Epithelial cell of proximal tubule (primary cell): Measurements from ENCODE around the gene LARGE1. TPM values are rescaled to one million over a fixed set of nuclear protein-coding genes. Genes with fewer than 3 reads are reported as not detected.
A peak's percentile ranks its signal among the peaks of the same experiment; 100 is the strongest.

ENCODE experiments used
- DNase-seq: peaks from one replicate; pipeline ENCODE4 v3.0.0-alpha.2; 2011; ENCODE audit warnings: low read depth
- H3K4me3 ChIP-seq: 2 replicates; pipeline ENCODE4 v1.5.1; 2011; ENCODE audit warnings: low read depth, mild to moderate bottlenecking, low read length
- CTCF ChIP-seq: conservative IDR thresholded peaks from 2 replicates; pipeline ENCODE4 v1.5.1; 2012; ENCODE audit warnings: low read depth, mild to moderate bottlenecking, low read length
- total RNA-seq: library from RNA; depleted of rRNA; stranded (reverse); fragments of >200 nt; gene quantifications from 2 replicates; pipeline ENCODE4 v1.2.3, GENCODE V29; 2015

LARGE1 gene
- total RNA-seq, 1 donor from 2014 or later = 18.3 TPM

GRCh38 chr22:33798401-33798800 lies 121.9 kb downstream of the LARGE1 start:
- no peak overlapping the region for H3K4me3 ChIP-seq
- no peak for TF ChIP-seq CTCF
- no peak for DNase-seq

GRCh38 chr22:33796494-33796893 lies 123.8 kb downstream of the LARGE1 start:
- no peak overlapping the region for H3K4me3 ChIP-seq
- peak; percentile 19 for TF ChIP-seq CTCF
- DNase-seq = no peak

GRCh38 chr22:33793475-33793874 lies 126.8 kb downstream of the LARGE1 start:
- no peak overlapping the region for H3K4me3 ChIP-seq
- DNase-seq = no peak
- TF ChIP-seq CTCF = no peak

- TF ChIP-seq CTCF = no peak
These were observed 127.4 kb downstream of the LARGE1 start for GRCh38 chr22:33792832-33793231.

GRCh38 chr22:33789690-33790253 lies 130.5 kb downstream of the LARGE1 start:
- no peak for DNase-seq
- no peak for TF ChIP-seq CTCF

More at GRCh38 chr22:33792832-33793231, 127.4 kb downstream of the LARGE1 start:
- DNase-seq = no peak
- no peak overlapping the region for H3K4me3 ChIP-seq

GRCh38 chr22:33788927-33789326 lies 131.3 kb downstream of the LARGE1 start:
- no peak for DNase-seq
- H3K4me3 ChIP-seq = no peak overlapping the region
- TF ChIP-seq CTCF = no peak

More at GRCh38 chr22:33789690-33790253, 130.5 kb downstream of the LARGE1 start:
- H3K4me3 ChIP-seq = no peak overlapping the region
